Fibroblast of skin of left biceps (primary cell): ENCODE data around the gene GREM1.

Experiments
- DNase-seq, 2 experiments: peaks; one replicate each; pipeline ENCODE4 v3.0.0-alpha.2; 2013; ENCODE audit warnings: low read depth in 2 of 2

Gene GREM1

DNA sequence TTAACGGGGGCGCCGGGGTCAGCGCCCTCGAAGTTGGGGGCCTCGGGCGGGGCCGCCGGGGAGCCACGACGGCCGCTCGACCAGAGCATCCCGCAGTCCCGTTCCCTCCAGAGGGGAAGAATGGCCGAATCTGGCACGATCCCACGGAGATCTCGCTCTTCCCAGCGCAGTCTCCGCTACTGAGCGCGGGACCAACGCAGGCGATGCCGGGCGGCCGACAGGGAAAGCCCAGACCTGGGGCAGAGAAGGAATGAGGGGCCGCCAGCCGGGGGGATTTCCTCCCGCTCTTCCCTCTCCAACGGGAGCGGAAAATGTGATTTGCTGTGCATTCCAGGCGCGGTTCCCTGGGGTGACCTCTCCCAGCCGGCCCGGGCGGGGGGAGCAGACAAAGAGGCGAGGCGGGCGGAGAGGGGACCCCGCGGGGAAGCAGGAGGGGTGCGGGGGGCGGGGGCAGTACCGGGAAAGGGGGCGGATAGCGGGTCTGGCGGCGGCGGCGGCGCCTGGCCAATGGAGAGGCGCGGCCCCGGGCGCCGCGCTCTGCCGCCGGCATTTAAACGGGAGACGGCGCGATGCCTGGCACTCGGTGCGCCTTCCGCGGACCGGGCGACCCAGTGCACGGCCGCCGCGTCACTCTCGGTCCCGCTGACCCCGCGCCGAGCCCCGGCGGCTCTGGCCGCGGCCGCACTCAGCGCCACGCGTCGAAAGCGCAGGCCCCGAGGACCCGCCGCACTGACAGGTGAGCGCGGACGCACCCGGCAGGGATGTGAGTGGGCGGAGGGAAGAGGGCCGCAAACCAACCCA is at the start of gene GREM1:
Gene GREM1, plus strand, starts transcription at position 579 of the 801 bp plus-strand sequence. CDS start 12,687 bp downstream, outside the sequence.
- DNase-seq = peak; percentile 76 to 77

DNA sequence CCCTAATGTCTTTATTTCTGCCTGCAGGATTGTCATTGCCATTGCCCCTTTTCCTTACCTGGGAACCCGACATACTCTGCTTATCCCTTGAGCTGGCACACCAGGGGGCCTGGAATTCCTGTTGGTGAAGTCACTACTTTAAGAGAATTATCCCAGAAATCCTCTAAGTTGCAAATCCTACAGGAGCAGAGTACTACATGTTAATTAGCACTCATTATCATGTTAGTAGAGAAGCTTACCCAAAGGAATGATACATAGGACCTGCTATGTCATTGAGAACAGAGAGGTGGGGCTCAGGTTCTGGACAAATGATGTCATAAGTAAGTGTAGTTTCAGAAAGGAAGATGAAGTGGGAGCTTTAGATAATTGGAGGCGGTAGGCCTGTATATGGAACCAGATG is 48.9 kb upstream of the GREM1 start:
- DNase-seq = no peak

DNA sequence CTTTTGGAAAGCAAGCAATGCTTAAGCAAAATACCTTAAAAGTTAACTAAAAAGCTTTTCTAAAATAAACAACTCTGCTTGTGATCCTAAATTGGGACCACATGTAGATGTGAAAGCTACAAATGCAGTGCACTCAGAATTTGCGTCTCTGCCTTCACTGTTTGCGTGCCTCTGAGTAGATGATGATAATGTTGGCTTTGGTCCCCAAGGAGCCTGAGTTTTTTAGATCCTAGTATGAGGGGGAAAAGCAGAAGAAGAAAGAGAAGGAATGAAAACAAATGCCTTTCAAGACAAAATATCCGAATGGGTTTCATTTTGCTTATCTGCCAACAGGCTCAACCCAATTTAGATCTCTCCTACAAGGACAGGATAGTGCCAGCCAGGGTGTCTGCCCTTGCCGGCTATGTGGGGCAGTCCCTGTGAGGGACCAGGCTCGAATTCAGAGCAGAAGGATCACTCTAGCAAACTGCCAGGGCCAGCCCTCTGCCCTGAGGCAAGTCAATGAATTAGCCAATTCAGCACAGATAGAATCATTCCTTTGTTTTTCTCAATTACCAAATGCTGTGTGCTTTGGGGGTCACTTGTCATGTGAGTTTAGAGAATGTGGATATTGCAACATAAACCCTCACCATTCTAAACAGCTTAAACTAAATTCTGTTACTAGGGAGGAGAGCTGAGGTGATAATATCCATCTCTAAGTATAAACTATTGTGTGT is 47.8 kb upstream of the GREM1 start:
- peak in 1 of 2 experiments; percentile 78 for DNase-seq

DNA sequence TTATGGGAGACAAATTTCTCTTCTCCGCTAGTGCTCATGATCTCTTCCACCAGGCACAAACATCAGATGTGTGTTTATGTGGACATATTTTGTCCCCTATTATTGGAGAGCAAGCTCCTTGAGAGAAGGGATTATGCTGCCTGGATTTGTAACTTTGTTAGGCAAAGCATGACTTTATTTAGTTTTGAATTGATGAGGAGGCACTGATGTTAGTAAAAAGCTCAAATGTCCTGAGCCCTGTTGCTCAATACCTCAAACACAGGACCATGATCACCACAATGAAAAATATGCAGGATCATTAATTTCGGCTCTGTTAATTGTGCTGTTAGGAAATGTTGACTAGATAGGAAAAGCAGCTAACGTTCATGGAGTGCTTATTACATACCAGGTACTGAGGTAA is 47.2 kb upstream of the GREM1 start:
- no peak for DNase-seq

DNA sequence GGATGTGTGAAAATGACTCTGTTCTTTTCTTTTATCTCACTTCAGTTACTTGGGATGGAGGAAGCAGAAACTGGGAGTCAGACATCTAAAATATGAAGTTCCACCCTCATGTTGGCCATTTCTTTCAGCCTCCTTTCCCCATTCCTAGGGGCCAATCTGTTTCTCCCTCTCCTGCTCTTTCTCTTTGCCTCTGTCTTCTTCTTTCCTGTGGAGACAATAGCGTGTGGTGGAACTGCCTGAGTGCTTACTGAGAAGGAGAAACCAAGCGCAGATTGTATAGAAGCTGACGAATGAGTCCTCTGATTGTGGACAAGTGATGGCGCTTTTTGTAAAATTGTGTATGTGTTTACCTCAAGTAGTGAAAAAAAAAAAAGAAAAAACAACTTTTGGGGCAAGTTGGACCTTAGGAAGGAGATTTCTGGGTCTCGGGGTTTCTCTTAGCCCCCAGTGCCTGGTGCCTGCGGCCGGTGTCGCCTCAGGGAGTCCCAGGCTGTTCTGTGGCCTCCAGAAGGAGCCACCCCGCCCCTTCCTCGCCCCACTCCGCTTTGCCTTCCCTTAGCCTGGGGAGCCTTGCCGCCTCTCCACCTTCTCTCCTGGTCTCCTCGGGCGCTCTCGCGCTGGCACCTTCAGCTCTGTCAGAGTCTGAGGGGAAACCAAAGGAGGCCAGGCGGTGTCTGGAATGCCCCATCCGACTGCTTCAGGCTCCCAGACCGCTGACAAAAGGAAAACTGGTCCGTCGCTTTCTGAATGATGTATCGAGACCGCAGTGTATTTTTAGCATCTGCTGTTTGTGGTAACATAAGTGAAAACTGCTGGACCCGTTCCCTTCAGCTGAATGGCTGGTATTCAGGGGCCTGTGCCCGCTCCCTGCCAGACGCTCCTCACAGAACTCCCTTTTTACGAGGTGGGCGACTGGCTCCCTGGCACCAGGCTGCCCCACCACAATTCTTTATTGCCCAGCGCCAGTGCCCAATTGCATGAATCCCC is 46.2 kb upstream of the GREM1 start:
- DNase-seq = peak in 1 of 2 experiments; percentile 80

DNA sequence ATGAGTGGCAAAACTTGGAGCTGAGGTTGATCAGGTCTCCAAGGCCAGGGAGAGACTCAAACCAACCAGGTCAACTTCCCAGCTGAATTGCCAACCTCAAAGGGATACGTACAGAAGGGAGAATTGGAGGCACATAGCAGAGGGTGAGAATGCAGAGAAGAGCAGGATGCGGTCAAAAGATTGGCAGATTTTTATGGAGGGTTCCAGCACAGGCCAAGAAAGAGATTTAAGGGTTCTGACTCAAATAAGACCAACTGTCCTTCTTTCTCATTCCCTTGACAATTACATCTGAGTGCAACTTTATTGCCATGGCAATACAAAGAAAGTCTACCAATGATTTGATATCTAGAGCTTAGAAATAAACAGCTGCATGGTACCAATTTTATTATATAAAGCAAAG is 43.1 kb upstream of the GREM1 start:
- DNase-seq = no peak

DNA sequence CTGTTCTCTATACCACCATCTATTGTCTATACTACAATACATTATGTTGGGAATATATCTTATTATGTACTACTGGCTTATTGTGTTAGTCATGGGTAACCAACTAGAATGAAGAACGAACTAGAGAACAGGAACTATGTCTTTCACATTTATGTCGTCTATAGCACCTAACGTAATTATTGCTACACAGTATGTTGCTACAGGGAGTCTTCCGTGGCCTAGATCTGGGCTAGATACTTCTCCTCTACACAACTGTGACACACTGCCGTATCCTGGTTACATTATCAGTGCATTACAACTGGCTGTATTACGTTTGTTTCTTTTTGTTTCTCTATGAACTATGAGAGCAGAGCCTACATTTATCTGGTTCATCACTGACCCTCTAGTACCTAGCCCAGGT is 42.3 kb upstream of the GREM1 start:
- DNase-seq = no peak

DNA sequence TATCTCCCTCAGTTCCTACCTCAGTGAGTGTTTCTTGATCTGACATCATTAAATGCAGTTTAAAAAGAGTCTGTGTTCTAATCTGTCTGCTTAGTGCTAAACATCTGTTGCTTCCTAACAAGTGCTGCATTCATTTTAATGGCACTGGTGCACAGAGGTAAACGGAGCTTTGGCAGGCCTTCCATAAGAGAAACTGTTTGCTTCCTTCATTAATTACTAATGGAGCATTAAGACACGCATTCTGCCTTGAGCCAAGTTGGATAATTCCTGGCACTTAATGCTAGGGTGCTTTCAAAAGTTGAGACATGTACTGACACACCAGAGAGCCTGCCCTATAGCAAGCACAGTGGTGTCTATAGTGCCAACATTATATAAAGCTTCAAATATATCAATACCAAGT is 41.6 kb upstream of the GREM1 start:
- DNase-seq = no peak

DNA sequence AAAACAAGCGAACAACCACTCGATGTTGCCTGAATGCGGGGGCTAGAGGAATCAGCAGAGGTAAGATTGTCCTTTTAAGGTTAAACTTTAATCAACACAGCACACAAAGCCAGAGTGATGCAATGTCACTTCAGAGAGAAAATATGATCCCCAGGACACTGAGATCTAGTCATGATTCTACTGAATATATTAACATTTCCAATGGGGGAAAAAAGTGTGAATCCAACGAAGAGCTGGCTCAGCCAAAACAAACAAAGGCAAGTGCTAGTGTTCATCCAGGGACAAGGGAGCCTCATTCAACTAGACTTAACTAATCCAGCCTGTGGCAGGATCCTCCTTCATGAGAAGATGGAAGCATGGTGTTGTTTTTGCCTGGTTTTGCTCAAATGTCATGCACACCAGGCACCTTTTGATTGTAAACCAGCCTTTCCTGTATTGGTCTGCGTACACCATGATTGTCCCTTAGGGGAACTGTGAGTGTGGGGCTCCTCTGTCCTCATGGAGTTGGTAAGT is 40.5 kb upstream of the GREM1 start:
- no peak for DNase-seq

DNA sequence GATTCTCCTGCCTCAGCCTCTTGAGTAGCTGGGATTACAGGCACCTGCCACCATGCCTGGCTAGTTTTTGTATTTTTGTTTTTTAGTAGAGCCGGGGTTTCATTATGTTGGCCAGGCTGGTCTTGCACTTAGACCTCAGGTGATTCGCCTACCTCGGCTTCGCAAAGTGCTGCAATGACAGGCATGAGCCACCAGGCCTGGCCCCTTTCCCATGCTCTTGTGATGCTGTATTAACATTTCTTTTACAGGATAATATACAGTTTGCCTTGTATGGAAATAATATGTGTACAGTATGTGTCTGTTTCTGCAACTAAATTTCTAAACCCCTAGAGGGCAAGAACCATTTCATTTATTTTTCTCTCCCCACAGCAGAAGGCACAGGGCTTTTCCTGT is 38.5 kb upstream of the GREM1 start:
- DNase-seq = no peak

DNA sequence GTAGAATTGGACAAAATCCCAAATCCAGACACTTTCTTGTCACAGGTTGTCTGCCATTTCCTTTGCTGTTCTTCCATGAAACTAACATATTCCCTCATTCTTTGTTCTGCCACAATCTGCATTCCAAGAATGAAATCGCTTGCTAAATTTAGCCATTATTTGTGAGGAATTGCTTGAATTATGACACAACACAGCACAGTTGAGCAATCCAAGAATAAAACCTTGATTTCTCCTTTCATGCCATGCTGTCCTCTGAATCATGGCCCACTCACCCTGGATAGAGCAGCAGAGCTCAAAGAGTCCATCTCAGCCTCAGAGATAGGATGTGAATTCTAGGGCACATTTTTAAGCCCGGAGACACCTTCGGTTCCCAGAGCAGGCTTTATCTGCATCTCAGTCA is 35.2 kb upstream of the GREM1 start:
- peak; percentile 89 to 90 for DNase-seq

DNA sequence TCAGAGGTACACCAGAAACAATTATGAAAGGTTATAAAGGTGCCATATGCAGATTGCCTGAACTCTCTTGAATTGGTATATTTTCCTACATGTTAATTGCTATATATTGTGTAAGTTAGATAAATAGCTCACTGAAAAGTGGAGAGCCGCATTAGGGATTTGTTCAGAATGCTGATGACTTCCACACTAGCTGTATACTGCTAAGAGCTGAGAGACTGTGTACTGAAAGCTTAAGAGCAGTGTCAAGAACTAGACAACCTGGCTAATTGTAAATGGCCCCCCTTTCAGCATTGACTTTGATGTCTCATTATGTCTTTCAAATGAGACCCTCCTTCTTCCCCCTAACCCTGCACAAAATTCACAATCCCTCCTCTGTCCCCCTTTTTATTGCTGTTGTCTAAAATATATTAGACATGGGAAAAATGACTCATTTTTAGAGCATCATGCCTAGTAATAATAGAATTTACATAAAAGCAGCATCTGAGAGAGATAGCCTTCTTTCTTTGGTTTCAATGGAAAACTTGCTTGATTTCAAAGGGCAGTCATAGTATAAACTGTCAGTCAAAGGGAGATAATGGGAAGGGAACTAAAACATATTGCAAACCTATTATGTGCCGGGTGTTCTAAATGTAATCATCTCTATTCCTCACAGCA is 34.7 kb upstream of the GREM1 start:
- no peak for DNase-seq

DNA sequence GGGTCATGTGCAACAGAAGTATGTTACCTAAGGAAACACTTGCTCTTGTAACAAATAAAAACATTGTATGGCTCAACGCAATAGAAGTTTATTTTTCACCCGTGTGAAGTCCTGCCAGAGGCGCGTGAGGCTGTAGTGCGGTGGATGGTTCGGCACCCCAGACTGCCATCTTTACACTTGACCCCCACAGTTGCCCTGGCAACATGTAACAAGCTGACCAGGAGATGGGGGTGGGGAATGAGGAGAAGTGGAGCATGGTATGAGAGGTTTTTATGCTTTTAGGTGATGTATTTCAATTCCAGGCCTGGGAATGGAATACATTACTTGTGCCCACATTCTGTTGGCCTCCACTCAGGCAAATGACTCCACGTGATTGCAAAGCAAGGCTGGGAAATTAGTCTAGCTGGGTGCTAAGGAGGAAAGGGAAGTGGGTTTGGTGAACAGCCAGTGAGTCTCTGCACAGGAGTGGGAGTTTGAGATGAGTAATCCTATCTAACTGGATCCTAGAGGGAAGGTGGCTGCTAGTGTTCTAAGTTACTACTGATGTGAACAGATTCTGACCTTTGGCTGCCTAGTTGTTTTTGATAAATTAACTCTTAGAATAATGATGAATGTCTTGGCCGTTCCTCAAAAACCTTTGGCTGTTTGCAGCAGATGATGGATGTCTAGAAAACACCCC is 33.8 kb upstream of the GREM1 start:
- DNase-seq = peak; percentile 86

DNA sequence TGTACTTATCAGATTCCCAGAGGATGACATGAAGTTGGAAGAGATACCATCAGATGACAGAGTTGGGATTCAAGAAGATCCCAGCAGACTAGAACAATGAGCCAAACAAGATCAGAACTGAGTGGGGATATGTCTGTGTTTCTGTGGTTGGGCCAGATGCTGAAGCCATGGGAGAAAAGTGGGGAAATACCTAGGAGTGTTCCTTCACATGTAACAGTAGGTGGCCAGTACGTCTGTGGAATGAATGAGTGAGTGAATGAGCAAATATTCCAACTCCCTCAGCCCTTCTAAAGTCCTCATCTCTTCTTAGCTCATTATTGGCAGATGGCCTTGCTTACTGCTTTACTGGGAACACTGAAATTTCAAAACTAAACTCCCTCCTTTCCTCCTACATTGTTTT is 32.2 kb upstream of the GREM1 start:
- peak; percentile 55 to 67 for DNase-seq

DNA sequence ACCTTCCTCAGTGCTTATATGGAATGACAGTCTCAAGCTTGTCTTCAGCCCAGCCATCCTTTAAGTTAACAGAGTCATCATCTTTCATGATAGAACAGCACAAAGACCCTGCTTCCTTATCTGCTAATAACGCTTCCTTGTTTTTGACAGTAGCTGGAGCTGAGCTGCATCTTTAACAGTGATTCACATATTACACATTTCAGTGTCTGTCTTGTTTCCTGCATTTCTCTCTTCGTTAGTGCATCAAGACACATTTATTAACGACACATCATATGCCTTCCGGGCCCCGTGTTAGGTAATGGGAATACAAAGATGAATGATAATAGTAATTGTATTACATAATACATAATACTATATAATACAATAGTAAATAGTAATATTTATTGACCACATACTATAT is 30.2 kb upstream of the GREM1 start:
- DNase-seq = no peak

DNA sequence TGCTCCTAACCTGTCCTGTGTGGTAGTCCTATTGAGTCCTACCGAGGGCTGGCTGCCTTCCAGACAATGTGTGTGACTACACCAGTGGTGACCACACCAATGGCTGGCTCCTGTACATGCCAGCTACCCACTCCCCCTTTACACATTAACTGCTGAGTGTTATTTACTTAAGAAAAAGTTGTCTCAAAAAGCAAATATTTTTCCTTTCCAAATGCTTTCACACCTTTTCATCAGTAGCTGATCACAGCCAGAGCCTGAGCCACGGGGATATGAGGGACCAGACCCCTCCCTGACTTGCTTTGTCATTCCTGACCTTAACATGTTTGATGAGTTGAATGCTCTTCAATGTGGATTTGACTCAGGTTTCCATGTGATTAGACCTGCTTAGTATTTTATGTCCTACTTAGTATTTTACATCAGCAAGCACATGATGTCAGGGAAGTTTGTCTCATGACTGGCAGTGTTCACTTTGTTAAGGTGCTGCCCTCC is 29.6 kb upstream of the GREM1 start:
- DNase-seq = no peak

DNA sequence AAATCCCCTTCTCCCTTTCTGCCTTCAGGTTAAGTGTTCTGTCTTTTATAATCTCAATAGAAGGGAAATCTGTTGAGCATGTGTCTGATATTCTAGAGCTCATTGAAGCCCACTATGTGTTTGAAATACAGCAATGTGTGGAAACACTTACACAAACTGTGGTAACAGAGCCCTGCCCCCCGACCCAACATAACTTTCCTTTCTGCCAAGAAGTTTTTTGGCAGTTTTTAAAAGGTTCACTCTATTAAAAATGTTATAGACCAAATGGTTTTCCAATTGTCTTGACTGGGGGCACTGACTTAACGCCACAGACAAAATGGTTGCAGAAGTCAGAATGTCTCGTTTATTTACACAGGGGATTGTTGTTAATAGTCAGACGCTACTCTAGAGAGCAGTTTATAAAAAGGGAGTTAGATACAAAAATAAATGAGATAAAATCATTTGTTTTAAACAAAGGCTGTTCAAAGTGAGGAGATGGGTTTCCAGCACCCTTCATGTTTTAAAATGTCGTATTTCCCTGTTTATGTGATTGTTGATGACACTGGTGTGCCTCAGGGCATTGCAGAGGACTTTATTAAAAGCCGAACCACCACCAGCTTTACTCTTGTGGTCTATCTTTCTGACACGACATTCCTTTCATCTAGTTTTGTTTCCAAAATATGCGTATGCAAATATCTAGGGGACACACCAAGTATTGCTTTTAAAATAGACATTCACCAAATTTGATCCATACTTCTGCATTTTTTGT is 26.7 kb upstream of the GREM1 start:
- DNase-seq = no peak

DNA sequence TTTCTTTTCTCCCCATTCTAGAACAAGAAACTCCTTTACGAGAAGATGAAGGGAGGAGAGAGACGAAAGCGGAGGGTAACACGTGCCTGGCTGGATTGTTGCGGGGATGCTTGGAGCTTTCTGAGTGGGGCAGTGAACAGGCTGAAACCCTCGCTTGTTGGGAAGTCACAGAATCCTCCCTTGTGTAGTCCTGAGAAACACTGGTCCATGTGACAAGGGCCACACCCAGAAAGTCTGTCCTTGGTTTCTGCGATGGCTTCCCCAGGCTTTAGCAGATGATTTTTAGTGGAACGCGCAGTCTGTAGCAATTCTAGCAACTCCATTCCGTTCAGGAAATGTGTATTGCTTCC is 26.1 kb upstream of the GREM1 start:
- DNase-seq = no peak

DNA sequence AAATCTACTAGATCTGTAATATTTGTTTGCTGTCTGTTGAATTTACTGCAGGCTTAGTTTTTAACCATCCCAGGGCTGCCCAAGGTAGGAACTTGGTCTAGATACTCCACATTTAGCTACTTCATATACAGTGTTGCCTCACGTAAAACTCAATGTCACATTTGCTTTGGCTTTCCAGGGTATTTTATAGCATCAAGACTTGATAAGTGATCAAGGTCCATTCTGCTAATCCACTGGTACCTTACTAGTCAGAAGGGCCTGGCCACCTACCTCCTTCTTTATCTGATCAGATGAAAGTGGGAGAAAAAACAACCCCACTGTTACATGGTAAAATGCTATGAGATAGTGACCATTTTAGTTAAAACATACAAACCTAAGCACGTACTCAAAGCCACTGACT is 25.5 kb upstream of the GREM1 start:
- DNase-seq = no peak
